Neuronal stem cell (in vitro differentiated cells): ENCODE measurements around the gene PPP1R14B.
A peak's percentile ranks its signal among the peaks of the same experiment; 100 is the strongest.

Experiments used
- DNase-seq: peaks from one replicate; pipeline ENCODE4 v3.0.0-alpha.2; 2013; ENCODE audit warnings: low spot score
- H2AFZ ChIP-seq: one replicate; pipeline ENCODE4 v1.6.1; 2013; ENCODE audit warnings: mild to moderate bottlenecking, low read length, inconsistent platforms
- H2AK5ac ChIP-seq: 2 replicates; pipeline ENCODE4 v1.6.1; 2013; ENCODE audit warnings: low read depth, mild to moderate bottlenecking, inconsistent platforms, low read length, moderate library complexity, mixed read lengths
- H2BK120ac ChIP-seq: 2 replicates; pipeline ENCODE4 v1.6.1; 2013; ENCODE audit warnings: low read depth, mild to moderate bottlenecking, inconsistent platforms, low read length, moderate library complexity, mixed read lengths
- H2BK12ac ChIP-seq: one replicate; pipeline ENCODE4 v1.6.1; 2013; ENCODE audit warnings: low read length, inconsistent platforms
- H2BK15ac ChIP-seq: 2 replicates; pipeline ENCODE4 v1.6.1; 2013; ENCODE audit warnings: mild to moderate bottlenecking, low read length, inconsistent platforms, mixed read lengths
- H2BK5ac ChIP-seq: one replicate; pipeline ENCODE4 v1.6.1; 2013; ENCODE audit warnings: inconsistent platforms, mild to moderate bottlenecking, low read length, moderate library complexity
- H3K14ac ChIP-seq: one replicate; pipeline ENCODE4 v1.6.1; 2013; ENCODE audit warnings: low read length, inconsistent platforms
- H3K18ac ChIP-seq: 2 replicates; pipeline ENCODE4 v1.6.1; 2013; ENCODE audit warnings: low read length, inconsistent platforms
- H3K23ac ChIP-seq: 2 replicates; pipeline ENCODE4 v1.6.1; 2013; ENCODE audit warnings: low read depth, mild to moderate bottlenecking, mixed read lengths, low read length, inconsistent platforms; ENCODE audit not compliant: poor library complexity
- H3K27ac ChIP-seq: replicated peaks from 3 replicates; pipeline ENCODE4 v1.5.1; 2013; ENCODE audit warnings: low read length, inconsistent platforms
- H3K27me3 ChIP-seq, 3 experiments: 2 replicates each; pipeline ENCODE4 v1.6.1; 2013; ENCODE audit warnings: low read length in 3 of 3, mild to moderate bottlenecking in 2 of 3, inconsistent platforms in 1 of 3, low read depth in 1 of 3, mixed read lengths in 1 of 3, moderate library complexity in 1 of 3; ENCODE audit not compliant: control insufficient read depth in 3 of 3, insufficient read depth in 3 of 3
- H3K36me3 ChIP-seq, 2 donors: replicated peaks in 1 of 2; 2 replicates each; pipeline ENCODE4 v1.6.1; 2013; ENCODE audit warnings: low read length in 2 of 2; ENCODE audit not compliant: control insufficient read depth in 2 of 2, insufficient read depth in 2 of 2
- H3K4ac ChIP-seq: 2 replicates; pipeline ENCODE4 v1.6.1; 2013; ENCODE audit warnings: inconsistent platforms, mild to moderate bottlenecking, low read length, moderate library complexity
- H3K4me1 ChIP-seq, 2 donors: 1 replicate in 1 of 2; 2 replicates in 1 of 2; pipeline ENCODE4 v1.6.1; 2013; ENCODE audit warnings: low read length in 2 of 2, low read depth in 1 of 2; ENCODE audit not compliant: control insufficient read depth in 2 of 2, insufficient read depth in 1 of 2
- H3K4me2 ChIP-seq: one replicate; pipeline ENCODE4 v1.6.1; 2013; ENCODE audit warnings: mild to moderate bottlenecking, low read length, inconsistent platforms; ENCODE audit not compliant: insufficient read depth, poor library complexity, severe bottlenecking
- H3K4me3 ChIP-seq, 2 donors: 2 replicates each; pipeline ENCODE4 v1.5.1; 2013; ENCODE audit warnings: low read length in 2 of 2, mild to moderate bottlenecking in 2 of 2, inconsistent platforms in 1 of 2, moderate library complexity in 1 of 2
- H3K79me1 ChIP-seq: one replicate; pipeline ENCODE4 v1.6.1; 2013; ENCODE audit warnings: low read depth, mild to moderate bottlenecking, inconsistent platforms, low read length, moderate library complexity
- H3K9ac ChIP-seq: one replicate; pipeline ENCODE4 v1.6.1; 2013; ENCODE audit warnings: mild to moderate bottlenecking, low read depth, low read length, inconsistent platforms; ENCODE audit not compliant: poor library complexity
- H3K9me3 ChIP-seq, 2 donors: replicated peaks in 1 of 2; 2 replicates each; pipeline versions ENCODE3 to v1.6.1; 2013; ENCODE audit warnings: low read length in 2 of 2, mild to moderate bottlenecking in 2 of 2, inconsistent platforms in 1 of 2, low read depth in 1 of 2, mixed read lengths in 1 of 2, moderate library complexity in 1 of 2; ENCODE audit not compliant: control insufficient read depth in 2 of 2, insufficient read depth in 1 of 2
- H4K8ac ChIP-seq: one replicate; pipeline ENCODE4 v1.6.1; 2013; ENCODE audit warnings: low read depth, mild to moderate bottlenecking, inconsistent platforms, low read length, moderate library complexity
- H4K91ac ChIP-seq: one replicate; pipeline ENCODE4 v1.6.1; 2013; ENCODE audit warnings: low read length, low read depth, mild to moderate bottlenecking, inconsistent platforms; ENCODE audit not compliant: poor library complexity
- WGBS, 2 donors: extraction: QIAGEN DNeasy Blood & Tissue Kit; methylation state at CpG; one replicate each; pipeline ENCODE4 v1.1.7; 2013; ENCODE audit warnings: missing lambda C conversion rate in 2 of 2, mixed read lengths in 1 of 2; ENCODE audit not compliant: insufficient read length in 2 of 2, insufficient replicate concordance in 1 of 2; ENCODE audit errors: extremely low coverage in 2 of 2; 5-methylcytosine and 5-hydroxymethylcytosine counted together

Gene PPP1R14B

GRCh38 chr11:64223001-64223651, 23.6 kb downstream of the PPP1R14B start:
- no CpG with 5 or more reads among the region's 24 CpGs for whole genome bisulfite sequencing, 2 donors
- Histone ChIP-seq H3K4me2 (no peak overlapping the region), H3K4me3 (no peak overlapping the region), H3K27me3 (no peaks in the 10 kb centered on the region), H4K91ac (no peak overlapping the region), H3K18ac (no peak overlapping the region), H2AFZ (no peak overlapping the region), H2BK12ac (no peak overlapping the region), H3K79me1 (peaks cover 7% of the 10 kb centered on the region), H3K27ac (no peak overlapping the region), H3K36me3 (peaks cover 10 to 27% of the 10 kb centered on the region in 2 donors), H2BK120ac (no peak overlapping the region), H3K9ac (peak overlapping the region; percentile 15), H3K23ac (no peak overlapping the region), H4K8ac (no peak overlapping the region), H3K14ac (no peak overlapping the region), H2BK5ac (no peak overlapping the region), H2BK15ac (no peak overlapping the region), H3K9me3 (no peaks in the 10 kb centered on the region), H3K4me1 (peaks cover 11 to 17% of the 10 kb centered on the region in 2 donors), H3K4ac (no peak overlapping the region), H2AK5ac (no peak overlapping the region)
- no peak for DNase-seq

- Histone ChIP-seq H3K4ac (no peak overlapping the region), H2BK12ac (no peak overlapping the region), H2BK5ac (no peak overlapping the region), H3K23ac (no peak overlapping the region), H2AFZ (no peak overlapping the region), H3K4me3 (no peak overlapping the region), H3K4me1 (peaks cover 11 to 17% of the 10 kb centered on the region in 2 donors), H3K27ac (no peak overlapping the region), H3K18ac (no peak overlapping the region), H3K9me3 (no peaks in the 10 kb centered on the region), H3K4me2 (no peak overlapping the region), H3K27me3 (no peaks in the 10 kb centered on the region), H3K9ac (no peak overlapping the region), H4K8ac (no peak overlapping the region), H4K91ac (no peak overlapping the region), H3K14ac (no peak overlapping the region), H2BK15ac (no peak overlapping the region), H3K79me1 (peaks cover 7% of the 10 kb centered on the region), H2AK5ac (no peak overlapping the region), H3K36me3 (peaks cover 10 to 27% of the 10 kb centered on the region in 2 donors), H2BK120ac (no peak overlapping the region)
- no peak for DNase-seq
- WGBS, 2 donors: no CpG with 5 or more reads among the region's 9 CpGs
Measured at GRCh38 chr11:64222651-64223000, 24.1 kb downstream of the PPP1R14B start.

- H3K4ac ChIP-seq: no peak overlapping the region
- no peak overlapping the region for H4K91ac ChIP-seq
- no peak overlapping the region for H4K8ac ChIP-seq
- no peak for DNase-seq
- H3K9ac ChIP-seq: no peak overlapping the region
- no peak overlapping the region for H3K18ac ChIP-seq
- no peak overlapping the region for H2BK120ac ChIP-seq
- H3K9me3 ChIP-seq: no peaks in the 10 kb centered on the region
- no peak overlapping the region for H2AK5ac ChIP-seq
- H3K27me3 ChIP-seq: no peaks in the 10 kb centered on the region
- H3K4me2 ChIP-seq: no peak overlapping the region
- H3K36me3 ChIP-seq: peaks cover 10 to 27% of the 10 kb centered on the region in 2 donors
- H2AFZ ChIP-seq: no peak overlapping the region
- peaks cover 5 to 7% of the 10 kb centered on the region in 2 donors for H3K4me1 ChIP-seq
- WGBS, 2 donors: no CpG with 5 or more reads among the region's 14 CpGs
- no peak overlapping the region for H3K27ac ChIP-seq
- H2BK5ac ChIP-seq: no peak overlapping the region
- no peak overlapping the region for H2BK15ac ChIP-seq
- no peak overlapping the region for H3K23ac ChIP-seq
- peak overlapping the region; percentile 33 for H2BK12ac ChIP-seq
- no peak overlapping the region for H3K4me3 ChIP-seq
- H3K79me1 ChIP-seq: peaks cover 4% of the 10 kb centered on the region
- H3K14ac ChIP-seq: no peak overlapping the region
Measured at GRCh38 chr11:64220798-64221197, 25.9 kb downstream of the PPP1R14B start.

GRCh38 chr11:64220271-64220670, 26.5 kb downstream of the PPP1R14B start:
- Histone ChIP-seq H3K23ac (no peak overlapping the region), H3K18ac (no peak overlapping the region), H3K27me3 (no peaks in the 10 kb centered on the region), H2BK12ac (no peak overlapping the region), H3K9me3 (no peaks in the 10 kb centered on the region), H3K4ac (no peak overlapping the region), H2BK15ac (no peak overlapping the region), H2BK120ac (no peak overlapping the region), H3K4me1 (peaks cover 3 to 5% of the 10 kb centered on the region in 2 donors), H3K4me2 (no peak overlapping the region), H2AFZ (no peak overlapping the region), H3K14ac (no peak overlapping the region), H3K79me1 (peaks cover 4% of the 10 kb centered on the region), H2BK5ac (no peak overlapping the region), H3K9ac (peak overlapping the region; percentile 50), H2AK5ac (no peak overlapping the region), H3K36me3 (peaks cover 10 to 27% of the 10 kb centered on the region in 2 donors), H3K27ac (no peak overlapping the region), H3K4me3 (no peak overlapping the region), H4K91ac (no peak overlapping the region), H4K8ac (no peak overlapping the region)
- DNase-seq: no peak
- WGBS, 2 donors: no CpG with 5 or more reads among the region's 17 CpGs
